Measurements from ENCODE around the gene TCF15.
"Not testable (repeated sequence)": the region's sequence is repeated elsewhere in the genome, so short reads cannot be mapped to it uniquely, and the experiment has no call there.

TCF15 gene

GRCh38 chr20:642013-642397 lies 31.9 kb upstream of the TCF15 start:
- H3K4me3 ChIP-seq (ENCODE audit: insufficient read depth, low read depth, low read length, poor library complexity, severe bottlenecking), result not testable (repeated sequence)

DNA sequence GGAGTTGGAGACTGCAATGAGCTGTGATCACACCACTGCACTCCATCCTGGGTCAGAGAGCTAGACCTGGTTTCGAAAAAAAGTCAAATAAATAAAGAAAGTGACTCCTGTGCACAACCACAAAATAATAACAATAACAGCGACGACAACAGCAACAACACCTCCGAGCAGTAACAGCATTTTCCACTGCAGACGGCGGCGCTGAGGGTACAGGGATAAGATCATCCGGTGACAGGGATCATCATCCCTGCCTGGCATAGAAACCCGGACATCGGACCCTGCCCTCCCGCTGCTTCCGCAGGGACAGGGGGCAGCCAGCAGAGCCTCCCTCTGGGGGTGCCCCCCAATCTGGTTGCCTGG lies 31.4 kb upstream of the TCF15 start:
- H3K4me3 ChIP-seq (ENCODE audit: insufficient read depth, low read depth, low read length, poor library complexity, severe bottlenecking), result no peak overlapping the region
- peaks cover 13% of the 10 kb centered on the region for H3K27me3 ChIP-seq (replicated peaks; ENCODE audit: control insufficient read depth, insufficient read depth, low read length, poor library complexity, severe bottlenecking)
- DNase-seq, result no peak
- H3K4me1 ChIP-seq (ENCODE audit: control insufficient read depth, insufficient read depth, low read length, poor library complexity, severe bottlenecking), result peaks cover 9% of the 10 kb centered on the region
- no peaks in the 10 kb centered on the region for H3K36me3 ChIP-seq (ENCODE audit: control insufficient read depth, insufficient read depth, low read length)
- H3K9me3 ChIP-seq (ENCODE audit: control insufficient read depth, low read length), result no peaks in the 10 kb centered on the region
- H3K27ac ChIP-seq (ENCODE audit: insufficient read depth, low read length, poor library complexity, severe bottlenecking), result no peak overlapping the region

More at GRCh38 chr20:642013-642397, 31.9 kb upstream of the TCF15 start:
- not testable (repeated sequence) for H3K27ac ChIP-seq (ENCODE audit: insufficient read depth, low read length, poor library complexity, severe bottlenecking); H3K9me3 ChIP-seq (ENCODE audit: control insufficient read depth, low read length); H3K36me3 ChIP-seq (ENCODE audit: control insufficient read depth, insufficient read depth, low read length); DNase-seq; H3K4me1 ChIP-seq (ENCODE audit: control insufficient read depth, insufficient read depth, low read length, poor library complexity, severe bottlenecking)
- peaks cover 13% of the 10 kb centered on the region for H3K27me3 ChIP-seq (replicated peaks; ENCODE audit: control insufficient read depth, insufficient read depth, low read length, poor library complexity, severe bottlenecking)

GRCh38 chr20:640674-641515 lies 30.8 kb upstream of the TCF15 start:
- no peak overlapping the region for H3K27ac ChIP-seq (ENCODE audit: insufficient read depth, low read length, poor library complexity, severe bottlenecking)
- H3K4me1 ChIP-seq (ENCODE audit: control insufficient read depth, insufficient read depth, low read length, poor library complexity, severe bottlenecking), result peaks cover 9% of the 10 kb centered on the region
- no peaks in the 10 kb centered on the region for H3K9me3 ChIP-seq (ENCODE audit: control insufficient read depth, low read length)
- H3K36me3 ChIP-seq (ENCODE audit: control insufficient read depth, insufficient read depth, low read length), result no peaks in the 10 kb centered on the region
- no peak for DNase-seq
- peaks cover 13% of the 10 kb centered on the region for H3K27me3 ChIP-seq (replicated peaks; ENCODE audit: control insufficient read depth, insufficient read depth, low read length, poor library complexity, severe bottlenecking)
- no peak overlapping the region for H3K4me3 ChIP-seq (ENCODE audit: insufficient read depth, low read depth, low read length, poor library complexity, severe bottlenecking)

DNA sequence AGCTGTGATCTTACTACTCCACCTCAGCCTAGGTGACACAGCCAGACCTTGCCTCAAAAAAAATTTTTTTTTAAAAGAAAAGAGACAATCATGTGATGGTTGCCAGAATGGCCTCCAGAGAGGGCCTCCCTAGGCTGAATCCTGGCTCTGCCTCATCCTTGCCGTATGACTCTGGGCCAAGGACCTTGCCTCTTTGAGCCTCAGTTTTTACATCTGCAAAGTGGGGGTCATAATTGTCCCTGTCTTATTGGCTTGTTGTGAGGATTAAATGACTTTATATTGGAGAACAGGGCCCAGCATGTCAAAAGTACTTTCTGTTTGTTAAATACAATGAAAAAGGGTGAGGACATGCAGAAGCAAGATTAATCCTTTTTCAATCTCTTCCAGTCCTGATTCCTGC lies 28.5 kb upstream of the TCF15 start:
- Histone ChIP-seq H3K4me3 (ENCODE audit: insufficient read depth, low read depth, low read length, poor library complexity, severe bottlenecking) (no peak overlapping the region), H3K4me1 (ENCODE audit: control insufficient read depth, insufficient read depth, low read length, poor library complexity, severe bottlenecking) (peaks cover 5% of the 10 kb centered on the region), H3K36me3 (ENCODE audit: control insufficient read depth, insufficient read depth, low read length) (no peaks in the 10 kb centered on the region), H3K27ac (ENCODE audit: insufficient read depth, low read length, poor library complexity, severe bottlenecking) (no peak overlapping the region), H3K27me3 (replicated peaks; ENCODE audit: control insufficient read depth, insufficient read depth, low read length, poor library complexity, severe bottlenecking) (peaks cover 13% of the 10 kb centered on the region), H3K9me3 (ENCODE audit: control insufficient read depth, low read length) (no peaks in the 10 kb centered on the region)
- no peak for DNase-seq

DNA sequence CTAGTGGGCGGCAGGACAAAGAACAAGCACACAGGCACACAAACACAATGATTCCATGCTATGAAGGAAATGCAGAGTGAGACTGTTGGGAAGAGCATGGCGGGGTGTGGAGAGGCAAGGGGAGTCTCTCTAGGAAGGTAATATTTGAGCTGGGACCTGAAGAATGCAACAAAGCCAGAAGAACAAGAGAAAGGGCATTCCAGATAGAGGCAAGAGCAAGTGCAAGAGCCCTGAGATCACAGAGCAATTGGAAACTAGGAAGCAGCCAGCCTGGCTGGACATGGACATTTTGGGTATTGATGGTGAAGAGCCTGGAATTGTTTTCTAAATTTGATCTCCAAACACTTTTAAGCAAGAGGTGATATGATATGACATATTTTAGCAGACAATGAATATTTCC lies 27.4 kb upstream of the TCF15 start:
- H3K9me3 ChIP-seq (ENCODE audit: control insufficient read depth, low read length), result no peaks in the 10 kb centered on the region
- no peak overlapping the region for H3K27ac ChIP-seq (ENCODE audit: insufficient read depth, low read length, poor library complexity, severe bottlenecking)
- no peaks in the 10 kb centered on the region for H3K36me3 ChIP-seq (ENCODE audit: control insufficient read depth, insufficient read depth, low read length)
- no peak for DNase-seq
- H3K4me1 ChIP-seq (ENCODE audit: control insufficient read depth, insufficient read depth, low read length, poor library complexity, severe bottlenecking), result peaks cover 3% of the 10 kb centered on the region
- H3K27me3 ChIP-seq (replicated peaks; ENCODE audit: control insufficient read depth, insufficient read depth, low read length, poor library complexity, severe bottlenecking), result peaks cover 3% of the 10 kb centered on the region
- no peak overlapping the region for H3K4me3 ChIP-seq (ENCODE audit: insufficient read depth, low read depth, low read length, poor library complexity, severe bottlenecking)

DNA sequence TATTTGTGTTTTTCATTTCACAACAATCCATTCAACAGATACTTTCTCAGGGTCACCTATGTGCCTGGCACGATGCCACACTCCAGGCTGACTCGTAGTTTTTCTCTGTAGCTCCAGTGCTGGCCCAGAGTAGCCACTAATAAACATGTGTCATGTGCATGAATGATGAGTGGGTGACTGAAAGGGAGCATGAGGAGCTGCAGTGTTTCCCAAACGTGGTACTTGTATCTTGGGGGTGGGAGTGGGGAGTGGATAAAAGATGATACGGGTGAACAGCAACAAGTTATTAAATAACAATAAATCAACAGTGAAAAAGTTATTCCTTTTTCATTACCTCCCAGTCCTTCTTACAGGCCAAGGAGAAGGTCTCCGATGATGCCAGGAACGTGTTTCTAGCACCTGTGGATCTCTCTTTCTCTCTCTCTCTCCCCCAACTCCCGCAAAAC lies 25.8 kb upstream of the TCF15 start:
- no peaks in the 10 kb centered on the region for H3K4me1 ChIP-seq (ENCODE audit: control insufficient read depth, insufficient read depth, low read length, poor library complexity, severe bottlenecking)
- no peak for DNase-seq
- no peaks in the 10 kb centered on the region for H3K9me3 ChIP-seq (ENCODE audit: control insufficient read depth, low read length)
- H3K36me3 ChIP-seq (ENCODE audit: control insufficient read depth, insufficient read depth, low read length), result no peaks in the 10 kb centered on the region
- no peaks in the 10 kb centered on the region for H3K27me3 ChIP-seq (replicated peaks; ENCODE audit: control insufficient read depth, insufficient read depth, low read length, poor library complexity, severe bottlenecking)
- H3K4me3 ChIP-seq (ENCODE audit: insufficient read depth, low read depth, low read length, poor library complexity, severe bottlenecking), result no peak overlapping the region
- H3K27ac ChIP-seq (ENCODE audit: insufficient read depth, low read length, poor library complexity, severe bottlenecking), result no peak overlapping the region

DNA sequence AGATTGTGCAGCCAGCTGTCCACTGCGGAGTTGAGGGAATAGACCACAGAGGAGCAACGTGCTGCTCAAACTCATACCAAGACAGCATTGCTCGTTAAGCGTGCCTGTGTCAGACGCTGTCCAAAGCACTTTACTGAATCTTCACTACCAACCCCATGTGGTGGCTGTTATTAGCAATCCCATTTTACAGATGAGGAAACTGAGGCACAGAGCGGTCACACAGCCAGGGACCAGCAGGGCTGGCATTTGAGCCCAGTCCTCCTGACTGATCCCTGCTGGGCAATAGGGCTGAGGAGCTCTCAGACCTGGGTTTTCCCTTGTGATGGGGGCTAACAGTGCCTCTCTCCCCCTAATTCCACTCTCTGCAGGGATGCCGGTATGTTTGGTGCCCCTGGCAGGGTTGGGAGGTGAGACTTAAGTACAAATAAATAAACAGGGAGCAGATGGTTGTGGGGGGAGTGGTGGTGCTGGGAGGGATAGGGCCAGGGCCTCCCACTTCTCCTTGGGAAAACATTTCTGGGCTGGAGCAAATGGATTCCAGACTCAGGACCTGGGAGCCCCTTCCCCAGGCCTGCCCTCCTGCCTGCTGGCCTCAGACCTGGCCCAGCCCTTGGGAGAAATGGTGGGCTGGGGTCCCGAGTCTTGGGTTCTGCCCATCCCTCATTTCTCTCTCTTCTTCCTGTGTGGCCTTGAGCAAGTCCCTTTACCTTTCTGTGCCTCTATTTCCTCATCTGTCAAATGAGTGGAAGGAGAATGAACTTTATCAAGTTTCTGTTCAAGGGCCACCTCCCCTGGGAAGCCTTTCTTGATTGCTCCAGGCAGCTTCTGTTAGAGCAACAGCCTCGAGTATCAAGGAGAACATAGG lies 25.2 kb upstream of the TCF15 start:
- Histone ChIP-seq H3K36me3 (ENCODE audit: control insufficient read depth, insufficient read depth, low read length) (no peaks in the 10 kb centered on the region), H3K4me1 (ENCODE audit: control insufficient read depth, insufficient read depth, low read length, poor library complexity, severe bottlenecking) (no peaks in the 10 kb centered on the region), H3K9me3 (ENCODE audit: control insufficient read depth, low read length) (no peaks in the 10 kb centered on the region), H3K4me3 (ENCODE audit: insufficient read depth, low read depth, low read length, poor library complexity, severe bottlenecking) (no peak overlapping the region), H3K27me3 (replicated peaks; ENCODE audit: control insufficient read depth, insufficient read depth, low read length, poor library complexity, severe bottlenecking) (no peaks in the 10 kb centered on the region), H3K27ac (ENCODE audit: insufficient read depth, low read length, poor library complexity, severe bottlenecking) (no peak overlapping the region)
- DNase-seq, result no peak

GRCh38 chr20:634148-634925 lies 24.2 kb upstream of the TCF15 start:
- H3K27me3 ChIP-seq (replicated peaks; ENCODE audit: control insufficient read depth, insufficient read depth, low read length, poor library complexity, severe bottlenecking), result no peaks in the 10 kb centered on the region
- H3K36me3 ChIP-seq (ENCODE audit: control insufficient read depth, insufficient read depth, low read length), result no peaks in the 10 kb centered on the region
- H3K4me1 ChIP-seq (ENCODE audit: control insufficient read depth, insufficient read depth, low read length, poor library complexity, severe bottlenecking), result no peaks in the 10 kb centered on the region
- H3K4me3 ChIP-seq (ENCODE audit: insufficient read depth, low read depth, low read length, poor library complexity, severe bottlenecking), result no peak overlapping the region
- H3K27ac ChIP-seq (ENCODE audit: insufficient read depth, low read length, poor library complexity, severe bottlenecking), result no peak overlapping the region
- no peaks in the 10 kb centered on the region for H3K9me3 ChIP-seq (ENCODE audit: control insufficient read depth, low read length)
- DNase-seq, result no peak

- H3K27me3 ChIP-seq (replicated peaks; ENCODE audit: control insufficient read depth, insufficient read depth, low read length, poor library complexity, severe bottlenecking), result no peaks in the 10 kb centered on the region
- no peak for DNase-seq
- no peak overlapping the region for H3K4me3 ChIP-seq (ENCODE audit: insufficient read depth, low read depth, low read length, poor library complexity, severe bottlenecking)
- no peak overlapping the region for H3K27ac ChIP-seq (ENCODE audit: insufficient read depth, low read length, poor library complexity, severe bottlenecking)
- no peaks in the 10 kb centered on the region for H3K36me3 ChIP-seq (ENCODE audit: control insufficient read depth, insufficient read depth, low read length)
- H3K9me3 ChIP-seq (ENCODE audit: control insufficient read depth, low read length), result no peaks in the 10 kb centered on the region
- H3K4me1 ChIP-seq (ENCODE audit: control insufficient read depth, insufficient read depth, low read length, poor library complexity, severe bottlenecking), result no peaks in the 10 kb centered on the region
Measured at GRCh38 chr20:631101-631500, 21.0 kb upstream of the TCF15 start.

All from effector memory CD4-positive, alpha-beta T cell (primary cell).